K562 (cell line): ENCODE data around the gene TTC23L. TPM values are rescaled to one million over a fixed set of nuclear protein-coding genes. Genes with fewer than 3 reads are reported as not detected.

Source experiments
- ATAC-seq: fragments of 200-7000 bp; cut with Tn5 transposase; 3 replicates; pipeline ENCODE4 v1.9.1; 2020; ENCODE audit warnings: moderate library complexity
- BruUV-seq: library from RNA; stranded (reverse); fragments of 400-500 nt; replicated peaks from 2 replicates; lab custom pipeline; 2021; lab: Mats Ljungman, UMichigan
- CTCF ChIA-PET: fragments of 300-600 bp; formaldehyde crosslinking; extraction: SDS; loops from one replicate; lab custom pipeline; 2021; ENCODE audit warnings: low intra/inter-chr PET ratio; lab: Yijun Ruan, JAX
- POLR2A ChIA-PET: fragments of 300-600, 350-650 bp; sonication (Branson Sonifier 250); formaldehyde crosslinking; extraction: SDS; loops from one replicate; lab custom pipeline; 2021; ENCODE audit warnings: antibody characterized with exemption, inconsistent platforms; lab: Yijun Ruan, JAX
- DNase-seq, 4 experiments: peaks; one replicate each; pipeline versions ENCODE4 v3.0.0 to v3.0.0-alpha.2; 2011 to 2018; ENCODE audit warnings: low spot score in 3 of 4, mixed read lengths in 3 of 4; ENCODE audit errors: extremely low read depth in 1 of 4
- FAIRE-seq: peaks from 2 replicates; lab custom pipeline; 2011; peaks lifted over from hg19 to GRCh38; lab: Jason Lieb, UNC
- H2AFZ ChIP-seq: 2 replicates; pipeline ENCODE4 v1.6.0; 2011; ENCODE audit warnings: low read depth, low read length, control low read depth, inconsistent platforms
- H3K27ac ChIP-seq: fragments of 200-600 bp; 3 replicates; pipeline ENCODE4 v1.8.0; 2011; ENCODE audit warnings: low read depth, mild to moderate bottlenecking, control low read depth, inconsistent platforms, low read length, moderate library complexity, mixed read lengths; ENCODE audit errors: extremely low read depth
- H3K27me3 ChIP-seq, 2 experiments: fragments of 300-600 bp in 1 of 2; 2 replicates in 1 of 2; 3 replicates in 1 of 2; pipeline versions ENCODE4 v1.6.0 to v1.8.0; 2011; ENCODE audit warnings: inconsistent platforms in 2 of 2, low read length in 2 of 2, mild to moderate bottlenecking in 1 of 2, mixed read lengths in 1 of 2, moderate library complexity in 1 of 2; ENCODE audit not compliant: control insufficient read depth in 2 of 2, insufficient read depth in 2 of 2
- H3K36me3 ChIP-seq: fragments of 300-600 bp; 3 replicates; pipeline ENCODE4 v1.8.0; 2011; ENCODE audit warnings: mild to moderate bottlenecking, low read length, inconsistent platforms; ENCODE audit not compliant: control insufficient read depth, insufficient read depth
- H3K4me1 ChIP-seq, 2 experiments: fragments of 200-600 bp in 1 of 2; replicated peaks in 1 of 2; 2 replicates in 1 of 2; 3 replicates in 1 of 2; pipeline versions ENCODE4 v1.5.1 to v1.8.0; 2011; ENCODE audit warnings: inconsistent platforms in 2 of 2, low read length in 2 of 2, mild to moderate bottlenecking in 1 of 2, mixed read lengths in 1 of 2, moderate library complexity in 1 of 2; ENCODE audit not compliant: control insufficient read depth in 2 of 2, insufficient read depth in 2 of 2
- H3K4me2 ChIP-seq: 2 replicates; pipeline ENCODE4 v1.6.1; 2011; ENCODE audit warnings: low read length, control low read depth, inconsistent platforms, mixed read lengths; ENCODE audit not compliant: insufficient read depth
- H3K4me3 ChIP-seq: fragments of 200-600 bp; sonication (generic), shearing (Covaris generic); 2 replicates; pipeline ENCODE4 v1.5.1; 2016; ENCODE audit warnings: control low read depth, inconsistent platforms
- H3K79me2 ChIP-seq: fragments of 200-600 bp; 3 replicates; pipeline ENCODE4 v1.8.0; 2011; ENCODE audit warnings: low read length, inconsistent platforms; ENCODE audit not compliant: control insufficient read depth, insufficient read depth
- H3K9ac ChIP-seq, 2 experiments: 2 replicates each; pipeline versions ENCODE4 v1.6.0 to v1.6.1; 2011; ENCODE audit warnings: low read depth in 2 of 2, low read length in 2 of 2, control low read depth in 1 of 2, inconsistent platforms in 1 of 2, mild to moderate bottlenecking in 1 of 2, mixed read lengths in 1 of 2; ENCODE audit not compliant: insufficient read depth in 1 of 2
- H3K9me1 ChIP-seq: one replicate; pipeline ENCODE4 v1.6.0; 2011; ENCODE audit warnings: inconsistent platforms, mild to moderate bottlenecking, low read length, moderate library complexity; ENCODE audit not compliant: control insufficient read depth, insufficient read depth
- H3K9me3 ChIP-seq: replicated peaks from 2 replicates; pipeline ENCODE4 v1.5.1; 2011; ENCODE audit warnings: low read depth, low read length, inconsistent platforms; ENCODE audit not compliant: control insufficient read depth, insufficient read depth
- H4K20me1 ChIP-seq: replicated peaks from 2 replicates; pipeline ENCODE4 v1.6.1; 2011; ENCODE audit warnings: low read length, inconsistent platforms, mixed read lengths; ENCODE audit not compliant: control insufficient read depth, insufficient read depth
- CSDE1 ChIP-seq, 2 experiments: fragments of 450-650 bp; IDR thresholded peaks; 2 replicates each; pipeline ENCODE4 v1.6.1; 2016; ENCODE audit warnings: mild to moderate bottlenecking in 1 of 2
- CTBP1 ChIP-seq: fragments of 450-650 bp; IDR thresholded peaks from 2 replicates; pipeline ENCODE4 v1.6.1; 2016; ENCODE audit warnings: borderline replicate concordance
- GTF2E2 ChIP-seq: fragments of 200-800 bp; sonication (Bioruptor generic); IDR thresholded peaks from 2 replicates; pipeline ENCODE4 v1.6.1; 2016; ENCODE audit warnings: missing genetic modification characterization, missing compliant biosample characterization
- KDM4B ChIP-seq, 2 experiments: fragments of 450-650 bp in 1 of 2; sonication (generic) in 1 of 2; IDR thresholded peaks; 2 replicates each; pipeline ENCODE4 v1.6.1; 2016 to 2017; ENCODE audit warnings: borderline replicate concordance in 2 of 2, antibody characterized with exemption in 1 of 2, low read depth in 1 of 2, mild to moderate bottlenecking in 1 of 2
- NR0B1 ChIP-seq: fragments of 450-650 bp; IDR thresholded peaks from one replicate; pipeline ENCODE4 v1.6.1; 2018; ENCODE audit warnings: mild to moderate bottlenecking, moderate library complexity; ENCODE audit not compliant: partially characterized antibody
- POLR2H ChIP-seq: IDR thresholded peaks from 2 replicates; pipeline ENCODE4 v1.6.1; 2016; ENCODE audit warnings: missing genetic modification characterization, low read depth, mild to moderate bottlenecking, control low read depth, missing compliant biosample characterization, moderate library complexity
- in situ Hi-C: fragments of 300-500 bp; cut with MboI; formaldehyde crosslinking; loops from 4 replicates; pipeline ENCODE4 v1.15.0; 2018; ENCODE audit warnings: inconsistent platforms, mixed read lengths
- intact Hi-C: fragments of 100-400 bp; cut with micrococcal nuclease; formaldehyde crosslinking; loops from 2 replicates; pipeline ENCODE4 v1.14.2; 2022
- polyA plus RNA-seq, 8 experiments: library from polyadenylated mRNA; depleted of rRNA in 4 of 8; stranded (reverse) in 5 of 8; unstranded in 3 of 8; fragments of >200 nt; fragmentation: Nextera tagmentation in 2 of 8; fragmentation: Illumina TruSeq in 1 of 8; extraction: Ambion mirVana in 2 of 8; extraction: Trizol in 1 of 8; gene quantifications; 2 replicates each; pipeline versions ENCODE4 v1.2.1 to v1.2.3, GENCODE V29; 2011 to 2014; ENCODE audit warnings: inconsistent platforms in 1 of 8, missing spikeins in 1 of 8
- total RNA-seq, 7 experiments: library from RNA; depleted of rRNA in 6 of 7; stranded (reverse); fragments of >200 nt in 6 of 7; fragmentation: Illumina TruSeq in 2 of 7; extraction: Trizol in 2 of 7; gene quantifications; 2 replicates each; pipeline versions ENCODE4 v1.2.1 to v1.2.3, GENCODE V29; 2011 to 2021; ENCODE audit warnings: low replicate concordance in 1 of 7

Gene TTC23L
- total and polyA plus RNA-seq, 9 of the 15 experiments (the other 6 are each of a cell fraction or from before 2014, with no cell fraction given) = 0.03 to 0.32 (median 0.14) TPM; not detected in 2

DNA sequence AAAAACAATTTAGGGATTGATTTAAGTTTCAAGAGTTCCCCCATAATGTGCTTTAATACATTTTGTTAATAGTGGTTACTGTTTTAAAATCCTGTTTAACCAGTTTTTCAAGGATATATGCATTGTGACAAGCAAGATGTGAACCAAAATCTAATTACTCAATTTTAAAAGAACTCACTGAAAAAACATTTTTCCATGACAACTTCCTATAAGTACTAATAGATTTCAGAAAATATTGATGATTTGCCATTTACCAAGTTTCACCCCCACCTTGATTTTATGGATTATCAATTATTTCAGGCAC, 85.5 kb downstream of the TTC23L start:
- H3K4me1 ChIP-seq = peaks cover 16 to 24% of the 10 kb centered on the region in 2 experiments
- no peaks in the 10 kb centered on the region for H4K20me1 ChIP-seq
- no peaks in the 10 kb centered on the region for H3K9me3 ChIP-seq
- DNase-seq (no peak), ATAC-seq (no peak), FAIRE-seq (no peak)
- no peak overlapping the region for H2AFZ ChIP-seq
- H3K79me2 ChIP-seq = peaks cover 64% of the 10 kb centered on the region
- H3K9ac ChIP-seq = no peak overlapping the region
- no TSS peak for BruUV-seq
- no peak overlapping the region for H3K4me3 ChIP-seq
- CTCF ChIA-PET = no interaction called here
- in situ Hi-C loops = loop anchor here (25.0 kb wide), 1 partner anchor 1462 kb away; no protein-coding TSS in a partner anchor
- H3K4me2 ChIP-seq = no peak overlapping the region
- 0 out of 4 replicates have a peak, but pooled peaks of 1 of the 2 experiments have one; percentile 4 for TF ChIP-seq CSDE1 (IDR thresholded peaks at IDR 0.05)
- TF ChIP-seq KDM4B (IDR thresholded peaks at IDR 0.05; ENCODE audit: borderline replicate concordance in 2 of 2, low read depth in 1 of 2) = 0 out of 4 replicates have a peak, but pooled peaks of 1 of the 2 experiments have one; percentile 5
- 0 out of 2 replicates have a peak, but pooled peaks have one; percentile 6 for TF ChIP-seq POLR2H (tag)
- 0 out of 2 replicates have a peak, but pooled peaks have one; percentile 21 for TF ChIP-seq GTF2E2
- TF ChIP-seq CTBP1 = no peak
- no peak for TF ChIP-seq NR0B1
- H3K27me3 ChIP-seq = no peaks in the 10 kb centered on the region
- POLR2A ChIA-PET = interaction anchor here (4.2 kb wide), 1 partner anchor 9 kb away, joined by 37 read pairs; the partner anchor contains the start of genes BRIX1 and RAD1
- no peaks in the 10 kb centered on the region for H3K9me1 ChIP-seq
- peak overlapping the region; percentile 78; the same call in 2 of the 3 replicates for H3K27ac ChIP-seq
- peaks cover 87% of the 10 kb centered on the region for H3K36me3 ChIP-seq
- intact Hi-C loops = no loop called here
